Stimulated activated CD8-positive, alpha-beta memory T cell treated with anti-CD3 and anti-CD28 coated beads, Interleukin-7, amount 100 ng/mL, for 1 hour (primary cell): ENCODE data around the gene LHPP.

Experiments
- DNase-seq, 2 donors: peaks; one replicate each; pipeline ENCODE4 v3.0.0-alpha.2; 2020; ENCODE audit warnings: low read depth in 2 of 2

Gene LHPP

GRCh38 chr10:124622866-124623536 lies 161.4 kb downstream of the LHPP start:
- DNase-seq: no peak

GRCh38 chr10:124624006-124624405 lies 162.4 kb downstream of the LHPP start:
- no peak for DNase-seq

GRCh38 chr10:124624466-124624865 lies 162.8 kb downstream of the LHPP start:
- DNase-seq: no peak

- DNase-seq: no peak
These were observed 163.3 kb downstream of the LHPP start for GRCh38 chr10:124624895-124625294.

GRCh38 chr10:124625831-124626238 lies 164.2 kb downstream of the LHPP start:
- DNase-seq: no peak

GRCh38 chr10:124626759-124627380 lies 165.2 kb downstream of the LHPP start:
- no peak for DNase-seq

DNA sequence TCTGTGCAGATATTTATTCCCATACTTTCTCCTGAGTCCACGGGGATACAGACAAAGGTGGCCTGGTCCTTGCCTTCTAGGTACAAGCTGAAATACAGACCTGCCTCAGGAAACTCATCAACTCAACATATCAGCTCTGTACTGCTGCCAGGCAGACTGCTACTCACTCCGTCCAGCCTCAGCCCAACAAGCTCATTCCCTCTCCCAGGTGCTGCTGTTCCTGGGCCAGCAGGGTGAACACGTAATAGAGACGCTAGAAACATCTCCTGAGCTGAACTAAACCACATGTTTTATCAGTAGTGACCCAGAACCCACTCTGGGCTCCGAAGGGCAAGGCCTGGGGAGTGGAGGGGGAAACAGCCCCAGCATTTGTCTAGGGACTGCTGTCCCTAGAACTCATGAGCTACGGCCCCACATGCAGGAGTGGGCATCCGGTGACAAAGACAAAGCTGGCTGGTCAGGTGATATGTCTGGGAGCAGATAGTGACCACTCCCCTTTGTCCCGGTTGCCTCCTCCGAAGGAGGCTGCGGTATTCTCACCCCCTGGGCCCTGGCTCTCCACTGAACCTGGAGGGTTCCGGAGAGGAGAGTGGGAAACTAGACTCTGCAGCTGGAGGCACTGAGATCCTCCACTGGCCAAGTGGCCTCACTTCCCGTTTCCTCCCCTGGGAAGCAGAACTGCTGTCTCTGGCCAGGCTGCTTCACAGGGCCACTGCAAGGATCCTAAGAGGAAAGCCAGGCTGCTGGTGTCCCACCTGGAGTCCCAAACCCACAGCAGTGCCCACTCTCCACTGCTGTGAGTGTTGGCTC lies 166.4 kb downstream of the LHPP start:
- DNase-seq: no peak

DNA sequence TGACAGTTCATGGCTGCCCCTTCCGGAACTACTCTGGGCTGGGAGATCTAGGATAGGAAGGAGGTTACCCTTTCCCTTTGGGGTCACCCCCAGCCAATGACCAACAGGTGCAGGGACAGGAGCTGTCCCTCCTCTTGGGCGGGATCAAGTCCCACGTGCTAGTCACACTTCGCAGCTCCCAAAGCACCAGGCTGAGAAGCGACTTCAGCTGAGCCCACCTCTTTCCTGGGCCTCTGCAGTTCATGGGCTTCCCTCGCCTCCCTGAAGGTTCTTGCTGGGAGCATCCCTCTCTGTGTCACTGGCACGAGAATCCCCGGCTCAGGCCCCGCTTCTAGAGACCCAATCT lies 167.0 kb downstream of the LHPP start:
- no peak for DNase-seq

- DNase-seq: no peak
These were observed 167.8 kb downstream of the LHPP start for GRCh38 chr10:124629415-124629814.

DNA sequence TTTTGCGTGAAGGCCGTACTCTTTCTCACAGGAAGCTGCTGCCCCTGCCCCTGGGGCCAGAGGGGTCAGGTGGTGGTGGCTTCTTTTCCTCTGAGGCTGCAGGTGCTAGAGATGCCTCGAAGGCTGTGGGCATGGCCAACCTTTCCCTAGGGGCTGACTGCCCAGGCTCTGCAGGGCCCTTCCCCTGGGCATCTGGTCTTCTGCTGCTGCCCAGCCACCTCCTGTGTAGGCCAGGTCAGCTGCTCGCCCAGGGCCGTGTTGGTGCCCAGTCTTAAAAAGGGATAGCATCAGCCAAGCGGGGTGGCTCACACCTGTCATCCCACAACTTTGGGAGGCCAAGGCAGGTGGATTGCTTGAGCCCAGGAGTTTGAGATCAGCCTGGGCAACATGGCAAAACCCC lies 168.2 kb downstream of the LHPP start:
- no peak for DNase-seq

DNA sequence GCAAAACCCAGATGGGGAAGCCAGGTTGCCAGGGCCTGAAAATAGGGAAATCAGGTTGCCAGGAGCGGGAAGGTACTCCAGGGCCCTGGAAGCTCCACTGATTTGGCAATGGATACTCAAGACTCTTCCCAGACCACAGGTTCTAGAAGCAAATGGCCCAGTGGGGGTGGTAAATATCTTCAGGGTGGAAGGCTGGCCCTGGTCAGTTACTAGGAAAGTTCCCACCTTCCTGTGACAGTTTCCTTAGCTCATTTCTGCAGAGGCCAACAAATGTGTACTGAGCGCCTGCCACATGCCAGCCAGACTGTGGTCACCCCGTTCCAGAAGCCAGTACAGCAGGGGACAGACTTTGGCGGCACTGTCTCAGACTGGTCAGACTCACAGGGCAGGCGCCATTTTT lies 168.9 kb downstream of the LHPP start:
- DNase-seq: no peak

GRCh38 chr10:124632064-124632531 lies 170.5 kb downstream of the LHPP start:
- DNase-seq: no peak

GRCh38 chr10:124632566-124632965 lies 170.9 kb downstream of the LHPP start:
- no peak for DNase-seq

DNA sequence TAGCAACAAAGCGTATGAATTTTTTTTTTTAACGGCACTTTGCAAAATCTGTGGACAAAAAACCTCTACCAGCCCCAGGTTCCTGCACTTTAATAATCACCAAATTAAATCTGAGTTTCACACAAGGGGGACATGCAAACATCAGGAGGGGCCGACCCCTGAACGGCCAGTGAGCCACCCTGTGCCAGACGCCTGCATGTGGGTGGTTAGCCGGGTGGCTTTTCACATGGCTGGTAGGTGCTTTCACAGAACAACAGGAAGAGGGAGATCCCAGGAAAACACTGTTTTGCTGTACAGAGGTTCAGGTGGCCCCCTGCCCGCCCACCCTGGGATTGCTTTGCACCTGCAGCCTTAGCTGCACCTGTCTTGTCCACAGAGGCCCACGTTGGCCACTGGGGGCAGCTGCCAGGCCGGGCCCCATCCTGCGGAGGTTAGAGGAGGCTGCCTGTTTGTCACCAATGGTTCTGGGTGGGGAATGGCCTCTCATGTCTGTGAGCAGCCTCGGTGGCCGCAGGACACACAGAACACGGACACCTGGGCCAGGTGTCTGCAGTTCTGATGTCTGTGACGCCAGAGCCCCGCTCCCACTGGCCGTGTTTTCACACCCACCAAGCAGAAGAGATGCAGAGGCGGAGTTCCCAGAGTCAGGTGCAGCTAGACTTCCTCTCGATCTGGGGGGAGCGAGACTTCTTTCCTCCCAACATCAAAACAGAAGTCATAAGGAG lies 174.8 kb downstream of the LHPP start:
- DNase-seq: no peak

DNA sequence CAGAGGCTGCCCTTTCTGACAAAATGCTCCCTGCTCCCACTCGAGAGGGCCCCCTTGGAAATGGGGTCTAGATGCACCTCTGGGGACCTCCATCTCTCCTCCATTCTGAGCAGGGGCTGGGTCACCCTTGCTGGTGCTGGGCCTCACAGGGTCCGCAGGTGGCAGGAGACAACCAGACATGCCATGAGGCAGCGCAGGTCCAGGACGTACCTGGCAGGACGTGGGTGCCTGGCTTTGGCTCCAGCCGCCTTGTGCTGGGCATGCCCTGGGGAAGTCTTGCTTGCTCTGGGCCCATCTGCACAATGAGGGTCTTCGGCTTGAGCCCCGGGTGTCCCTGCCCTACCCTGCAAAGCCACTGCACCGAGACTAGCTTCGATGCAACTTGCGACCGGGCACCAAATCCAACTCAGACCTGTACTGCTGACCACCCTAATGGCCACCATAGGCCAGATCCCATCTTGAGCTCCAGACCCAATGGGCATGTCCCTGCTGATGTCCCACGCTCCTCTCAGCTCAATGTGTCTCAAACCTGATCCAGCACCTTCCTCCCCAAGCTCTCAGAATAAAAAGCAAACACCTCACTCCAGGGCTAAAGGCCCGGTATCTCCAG lies 175.6 kb downstream of the LHPP start:
- DNase-seq: no peak

DNA sequence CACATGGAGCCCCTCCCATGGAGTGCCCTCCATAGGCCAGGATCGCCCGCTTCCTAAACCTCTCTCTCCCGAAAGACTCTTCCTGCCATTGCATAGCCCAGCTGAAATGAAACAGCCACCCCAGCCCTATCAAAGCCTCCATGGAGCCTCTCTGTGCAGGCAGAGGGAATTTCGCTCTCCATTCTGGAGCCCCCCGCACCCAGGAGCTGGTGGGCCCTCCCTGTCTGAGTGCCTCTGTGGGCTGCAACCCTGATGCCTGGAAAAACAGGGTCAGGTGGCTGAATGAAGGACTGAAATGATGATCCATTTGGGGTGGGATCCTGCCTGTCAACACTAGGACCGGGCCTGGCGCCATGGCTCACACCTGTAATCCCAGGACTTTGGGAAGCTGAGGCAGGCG lies 176.1 kb downstream of the LHPP start:
- no peak for DNase-seq

- no peak for DNase-seq
These were observed 177.6 kb downstream of the LHPP start for GRCh38 chr10:124639206-124639605.

- no peak for DNase-seq
These were observed 178.0 kb downstream of the LHPP start for GRCh38 chr10:124639646-124640045.

- no peak for DNase-seq
These were observed 178.4 kb downstream of the LHPP start for GRCh38 chr10:124640056-124640455.

- no peak for DNase-seq
These were observed 179.1 kb downstream of the LHPP start for GRCh38 chr10:124640538-124641231.
